ENCODE measurements around the gene C9orf78. TPM values are rescaled to one million over a fixed set of nuclear protein-coding genes. Genes with fewer than 3 reads are reported as not detected.

C9orf78 gene
- total RNA-seq, 4 donors from 2014 or later = 31.2 to 92.3 (median 51.5) TPM

DNA sequence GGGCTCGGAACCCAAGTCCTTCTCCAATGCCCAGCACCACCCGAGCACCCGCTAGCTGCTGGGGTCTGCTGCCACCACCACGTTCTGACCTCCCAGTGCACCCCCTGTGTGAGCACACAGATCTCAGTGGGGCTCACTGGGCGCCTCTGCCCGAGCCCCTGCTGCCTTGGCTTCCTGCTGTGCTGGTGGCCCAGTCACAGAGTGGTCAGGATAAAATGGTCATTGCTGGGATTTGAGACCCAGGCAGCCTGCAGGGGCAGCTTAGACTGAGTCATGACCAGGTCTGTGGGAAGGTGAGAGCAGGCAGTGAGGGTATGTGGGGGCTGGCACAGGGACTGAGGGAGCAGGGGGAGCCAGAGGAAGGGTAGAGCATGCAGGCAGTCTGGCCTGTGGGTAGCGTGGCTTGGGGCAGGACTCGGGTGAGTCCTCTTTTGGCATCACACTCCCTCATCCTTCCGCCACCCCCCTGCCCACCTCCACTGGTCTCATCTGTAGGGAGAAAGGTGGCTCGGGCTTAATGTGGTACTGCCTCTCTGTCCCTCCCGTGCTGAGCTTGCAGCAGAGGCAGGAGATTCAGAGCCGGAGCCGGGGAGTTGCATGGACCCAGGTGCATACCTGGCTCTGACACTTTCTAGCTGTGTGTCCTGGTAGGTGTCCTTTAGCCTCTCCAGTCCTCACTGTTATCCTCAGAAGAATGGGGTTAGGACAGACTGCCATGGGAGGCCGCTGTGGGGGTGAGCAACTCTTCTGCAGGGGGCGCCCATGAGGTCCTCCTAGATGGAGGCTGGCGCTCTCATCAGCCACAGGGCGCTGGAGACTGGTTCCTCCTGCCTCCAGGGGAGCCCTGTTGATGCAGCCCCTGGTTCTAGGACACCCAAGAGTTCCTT is 32.3 kb upstream of the C9orf78 start:
- no peaks in the 10 kb centered on the region for H3K27me3 ChIP-seq
- 50 to 85% methylated on average over 2 to 11 of the region's 17 CpGs for WGBS, 2 donors
- TF ChIP-seq, protein P1, sequence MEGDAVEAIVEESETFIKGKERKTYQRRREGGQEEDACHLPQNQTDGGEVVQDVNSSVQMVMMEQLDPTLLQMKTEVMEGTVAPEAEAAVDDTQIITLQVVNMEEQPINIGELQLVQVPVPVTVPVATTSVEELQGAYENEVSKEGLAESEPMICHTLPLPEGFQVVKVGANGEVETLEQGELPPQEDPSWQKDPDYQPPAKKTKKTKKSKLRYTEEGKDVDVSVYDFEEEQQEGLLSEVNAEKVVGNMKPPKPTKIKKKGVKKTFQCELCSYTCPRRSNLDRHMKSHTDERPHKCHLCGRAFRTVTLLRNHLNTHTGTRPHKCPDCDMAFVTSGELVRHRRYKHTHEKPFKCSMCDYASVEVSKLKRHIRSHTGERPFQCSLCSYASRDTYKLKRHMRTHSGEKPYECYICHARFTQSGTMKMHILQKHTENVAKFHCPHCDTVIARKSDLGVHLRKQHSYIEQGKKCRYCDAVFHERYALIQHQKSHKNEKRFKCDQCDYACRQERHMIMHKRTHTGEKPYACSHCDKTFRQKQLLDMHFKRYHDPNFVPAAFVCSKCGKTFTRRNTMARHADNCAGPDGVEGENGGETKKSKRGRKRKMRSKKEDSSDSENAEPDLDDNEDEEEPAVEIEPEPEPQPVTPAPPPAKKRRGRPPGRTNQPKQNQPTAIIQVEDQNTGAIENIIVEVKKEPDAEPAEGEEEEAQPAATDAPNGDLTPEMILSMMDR (IDR thresholded peaks at IDR 0.05) = no peak
- TF ChIP-seq POLR2A (IDR thresholded peaks at IDR 0.05) = no peak
- intact Hi-C loops (cut with DNase I) = no loop called here
- peaks cover 4 to 77% (median 7%) of the 10 kb centered on the region in 3 donors for H3K36me3 ChIP-seq
- no peak overlapping the region for H3K27ac ChIP-seq
- no peak overlapping the region for H3K4me3 ChIP-seq
- H3K4me1 ChIP-seq = no peaks in the 10 kb centered on the region
- no peaks in the 10 kb centered on the region for H3K9me3 ChIP-seq
- no peak for DNase-seq

DNA sequence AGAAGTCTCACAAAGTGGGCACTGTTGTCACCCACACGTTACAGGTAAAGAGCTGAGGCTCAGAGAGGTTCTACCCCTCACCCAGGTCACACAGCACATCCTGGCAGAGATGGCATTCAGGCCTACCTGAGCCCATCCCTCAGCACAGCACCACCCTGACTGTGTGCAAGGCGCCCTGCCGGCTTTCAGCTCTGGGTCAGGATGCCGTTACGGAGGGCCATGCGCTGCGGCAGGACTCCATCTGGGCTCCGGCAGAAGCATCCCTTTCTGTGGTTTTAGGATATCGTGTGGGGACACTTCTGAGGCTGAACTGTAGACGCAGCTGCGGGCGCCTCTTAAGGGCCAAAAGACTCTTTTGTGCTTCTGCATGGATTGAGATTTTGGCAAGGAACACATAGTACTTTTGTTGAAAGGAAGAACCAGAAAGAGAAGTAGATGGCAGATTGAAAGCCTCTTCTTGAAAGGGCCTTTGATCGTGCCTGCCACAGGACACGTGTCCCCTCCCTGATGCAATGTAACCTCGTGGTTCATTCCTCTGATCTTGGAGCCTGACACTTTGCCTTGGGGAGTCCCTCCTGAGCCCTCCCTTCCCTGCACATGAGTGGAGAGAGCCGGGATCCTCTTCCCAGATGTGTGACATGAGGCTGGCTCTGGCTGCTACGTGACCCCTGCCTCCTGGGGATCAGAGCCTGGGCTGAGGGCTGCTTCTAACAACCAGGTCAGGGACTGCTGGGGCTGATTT is 31.5 kb upstream of the C9orf78 start:
- intact Hi-C loops (cut with DNase I) = no loop called here
- TF ChIP-seq, protein P1 (IDR thresholded peaks at IDR 0.05) = no peak
- no peak for TF ChIP-seq POLR2A (IDR thresholded peaks at IDR 0.05)
- Histone ChIP-seq H3K36me3 (peaks cover 4 to 86% (median 9%) of the 10 kb centered on the region in 3 donors), H3K4me1 (no peaks in the 10 kb centered on the region), H3K4me3 (no peak overlapping the region), H3K27me3 (no peaks in the 10 kb centered on the region), H3K27ac (no peak overlapping the region), H3K9me3 (no peaks in the 10 kb centered on the region)
- 67 to 76% methylated on average over 8 to 9 of the region's 17 CpGs for WGBS, 2 donors
- DNase-seq = no peak

DNA sequence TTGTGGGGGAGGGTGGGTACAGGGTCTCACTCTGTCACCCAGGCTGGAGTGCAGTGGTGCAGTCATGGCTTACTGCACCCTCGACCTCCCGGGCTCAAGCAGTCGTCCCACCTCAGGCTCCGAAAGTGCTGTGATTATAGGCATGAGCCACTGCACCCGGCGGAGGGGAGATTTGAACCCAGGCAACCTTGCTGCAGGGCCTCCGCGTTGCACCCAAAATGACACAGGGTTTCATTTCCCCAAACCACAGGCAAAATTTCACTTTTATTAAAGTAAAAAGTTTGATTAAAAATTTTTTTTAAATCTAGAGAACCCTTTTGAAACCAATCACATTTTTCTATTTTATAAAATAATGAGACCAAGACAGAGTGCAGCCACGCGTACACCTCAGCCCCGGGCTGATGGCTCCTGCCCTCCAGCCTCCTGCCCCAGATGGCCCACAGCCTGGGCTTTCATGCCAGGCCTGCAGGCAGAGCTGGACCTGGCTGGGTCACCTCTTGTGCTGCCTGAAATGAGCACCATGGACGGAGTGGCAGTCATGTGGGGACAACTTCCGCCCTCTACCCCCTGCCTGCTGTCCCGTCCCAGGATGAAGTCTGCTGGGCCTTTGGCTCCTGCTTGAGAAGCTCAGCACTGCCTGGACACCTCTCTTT is 30.7 kb upstream of the C9orf78 start:
- H3K27ac ChIP-seq = no peak overlapping the region

DNA sequence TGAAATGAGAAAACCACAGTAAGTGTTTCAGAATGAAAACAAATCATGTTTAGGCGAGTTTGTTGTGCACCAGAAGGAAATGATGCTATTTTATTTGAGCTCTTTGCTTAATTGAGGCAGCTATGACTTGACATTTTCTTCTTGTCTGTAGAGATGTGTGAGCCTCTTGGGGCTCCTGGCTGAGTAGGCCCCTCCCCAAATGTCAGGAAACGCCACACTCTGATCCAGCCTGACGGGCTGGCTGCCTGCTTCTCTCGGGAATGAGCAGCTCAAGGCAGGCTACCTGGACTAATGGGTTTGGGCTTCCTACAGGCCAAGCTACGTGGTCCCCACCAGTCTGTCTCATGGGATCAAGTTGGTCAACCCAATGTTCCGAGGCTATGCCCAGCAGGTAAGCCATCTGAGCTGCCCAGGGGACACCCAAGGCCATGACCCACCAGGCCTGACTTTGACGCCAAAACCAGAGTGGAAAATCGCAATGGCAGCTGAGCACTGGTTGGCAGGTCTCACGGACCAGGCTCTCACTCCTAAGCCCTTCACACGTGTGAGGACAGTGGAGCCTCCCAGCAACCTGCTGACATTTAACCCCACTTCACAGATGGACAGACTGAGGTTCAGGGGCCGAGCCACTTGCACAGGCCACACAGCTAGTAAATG is 30.0 kb upstream of the C9orf78 start:
- no peak overlapping the region for H3K4me3 ChIP-seq
- no peaks in the 10 kb centered on the region for H3K4me1 ChIP-seq
- 0 to 57% methylated on average over 2 to 8 of the region's 11 CpGs for WGBS, 2 donors
- intact Hi-C loops (cut with DNase I) = no loop called here
- no peaks in the 10 kb centered on the region for H3K27me3 ChIP-seq
- no peaks in the 10 kb centered on the region for H3K9me3 ChIP-seq
- no peak overlapping the region for H3K27ac ChIP-seq
- H3K36me3 ChIP-seq = peaks cover 12 to 96% (median 13%) of the 10 kb centered on the region in 3 donors
- TF ChIP-seq POLR2A (IDR thresholded peaks at IDR 0.05) = no peak
- TF ChIP-seq, protein P1 (IDR thresholded peaks at IDR 0.05) = no peak
- no peak for DNase-seq

More for the DNA sequence above, 30.7 kb upstream of the C9orf78 start:
- intact Hi-C loops (cut with DNase I) = no loop called here
- no peak for DNase-seq
- Histone ChIP-seq H3K27me3 (no peaks in the 10 kb centered on the region), H3K4me3 (no peak overlapping the region), H3K9me3 (no peaks in the 10 kb centered on the region), H3K36me3 (peaks cover 12 to 93% (median 13%) of the 10 kb centered on the region in 3 donors), H3K4me1 (no peaks in the 10 kb centered on the region)
- 71 to 90% methylated on average over 7 to 12 of the region's 14 CpGs for WGBS, 2 donors
- TF ChIP-seq, protein P1 (IDR thresholded peaks at IDR 0.05) = no peak
- TF ChIP-seq POLR2A (IDR thresholded peaks at IDR 0.05) = no peak

Measured in esophagus squamous epithelium (tissue), 5 donors.